ENCODE measurements around the gene RAB6A.
"Not testable (repeated sequence)": the region's sequence is repeated elsewhere in the genome, so short reads cannot be mapped to it uniquely, and the experiment has no call there.

RAB6A gene

GRCh38 chr11:73784734-73785133 lies 23.9 kb upstream of the RAB6A start:
- no peak overlapping the region for H3K4me3 ChIP-seq (replicated peaks in 1 of 2; ENCODE audit: low read depth in 2 of 2, low read length in 2 of 2)
- no peak for TF ChIP-seq CTCF (IDR thresholded peaks at IDR 0.05; ENCODE audit: low read depth, low read length)
- no peak for DNase-seq (ENCODE audit: low read depth in 2 of 2)

GRCh38 chr11:73784080-73784634 lies 23.3 kb upstream of the RAB6A start:
- TF ChIP-seq CTCF (IDR thresholded peaks at IDR 0.05; ENCODE audit: low read depth, low read length) = no peak
- no peak overlapping the region for H3K4me3 ChIP-seq (replicated peaks in 1 of 2; ENCODE audit: low read depth in 2 of 2, low read length in 2 of 2)
- no peak for DNase-seq (ENCODE audit: low read depth in 2 of 2)

GRCh38 chr11:73783483-73784020 lies 22.7 kb upstream of the RAB6A start:
- H3K4me3 ChIP-seq (replicated peaks in 1 of 2; ENCODE audit: low read depth in 2 of 2, low read length in 2 of 2) = no peak overlapping the region
- DNase-seq (ENCODE audit: low read depth in 2 of 2) = no peak
- TF ChIP-seq CTCF (IDR thresholded peaks at IDR 0.05; ENCODE audit: low read depth, low read length) = no peak

- no peak for DNase-seq (ENCODE audit: low read depth in 2 of 2)
- TF ChIP-seq CTCF (IDR thresholded peaks at IDR 0.05; ENCODE audit: low read depth, low read length) = no peak
- H3K4me3 ChIP-seq (replicated peaks in 1 of 2; ENCODE audit: low read depth in 2 of 2, low read length in 2 of 2) = no peak overlapping the region
Observed at GRCh38 chr11:73781303-73781702, 20.4 kb upstream of the RAB6A start.

- no peak for TF ChIP-seq CTCF (IDR thresholded peaks at IDR 0.05; ENCODE audit: low read depth, low read length)
- peak overlapping the region; percentile 53 to 64 for H3K4me3 ChIP-seq (replicated peaks in 1 of 2; ENCODE audit: low read depth in 2 of 2, low read length in 2 of 2)
- peak; percentile 98 to 99 for DNase-seq (ENCODE audit: low read depth in 2 of 2)
Observed at GRCh38 chr11:73779084-73779902, 18.4 kb upstream of the RAB6A start.

- DNase-seq (ENCODE audit: low read depth in 2 of 2); H3K4me3 ChIP-seq (replicated peaks in 1 of 2; ENCODE audit: low read depth in 2 of 2, low read length in 2 of 2): not testable (repeated sequence)
Observed at GRCh38 chr11:73770811-73771210, 9.9 kb upstream of the RAB6A start.

- H3K4me3 ChIP-seq (replicated peaks in 1 of 2; ENCODE audit: low read depth in 2 of 2, low read length in 2 of 2) = no peak overlapping the region
- TF ChIP-seq CTCF (IDR thresholded peaks at IDR 0.05; ENCODE audit: low read depth, low read length) = no peak
- no peak for DNase-seq (ENCODE audit: low read depth in 2 of 2)
Observed at GRCh38 chr11:73766763-73767162, 5.9 kb upstream of the RAB6A start.

Data from cardiac fibroblast (primary cell).